ENCODE measurements around the gene OSTN. TPM values are rescaled to one million over a fixed set of nuclear protein-coding genes. Genes with fewer than 3 reads are reported as not detected.

Gene OSTN
- total and polyA plus RNA-seq, 11 donors = 0.27 to 3.7 (median 0.51) TPM; not detected in 7

- no peak for TF ChIP-seq POLR2A (IDR thresholded peaks at IDR 0.05)
- TF ChIP-seq, protein P1, sequence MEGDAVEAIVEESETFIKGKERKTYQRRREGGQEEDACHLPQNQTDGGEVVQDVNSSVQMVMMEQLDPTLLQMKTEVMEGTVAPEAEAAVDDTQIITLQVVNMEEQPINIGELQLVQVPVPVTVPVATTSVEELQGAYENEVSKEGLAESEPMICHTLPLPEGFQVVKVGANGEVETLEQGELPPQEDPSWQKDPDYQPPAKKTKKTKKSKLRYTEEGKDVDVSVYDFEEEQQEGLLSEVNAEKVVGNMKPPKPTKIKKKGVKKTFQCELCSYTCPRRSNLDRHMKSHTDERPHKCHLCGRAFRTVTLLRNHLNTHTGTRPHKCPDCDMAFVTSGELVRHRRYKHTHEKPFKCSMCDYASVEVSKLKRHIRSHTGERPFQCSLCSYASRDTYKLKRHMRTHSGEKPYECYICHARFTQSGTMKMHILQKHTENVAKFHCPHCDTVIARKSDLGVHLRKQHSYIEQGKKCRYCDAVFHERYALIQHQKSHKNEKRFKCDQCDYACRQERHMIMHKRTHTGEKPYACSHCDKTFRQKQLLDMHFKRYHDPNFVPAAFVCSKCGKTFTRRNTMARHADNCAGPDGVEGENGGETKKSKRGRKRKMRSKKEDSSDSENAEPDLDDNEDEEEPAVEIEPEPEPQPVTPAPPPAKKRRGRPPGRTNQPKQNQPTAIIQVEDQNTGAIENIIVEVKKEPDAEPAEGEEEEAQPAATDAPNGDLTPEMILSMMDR (IDR thresholded peaks at IDR 0.05) = no peak
Observed at GRCh38 chr3:191303596-191303995, 104.6 kb downstream of the OSTN start.

DNA sequence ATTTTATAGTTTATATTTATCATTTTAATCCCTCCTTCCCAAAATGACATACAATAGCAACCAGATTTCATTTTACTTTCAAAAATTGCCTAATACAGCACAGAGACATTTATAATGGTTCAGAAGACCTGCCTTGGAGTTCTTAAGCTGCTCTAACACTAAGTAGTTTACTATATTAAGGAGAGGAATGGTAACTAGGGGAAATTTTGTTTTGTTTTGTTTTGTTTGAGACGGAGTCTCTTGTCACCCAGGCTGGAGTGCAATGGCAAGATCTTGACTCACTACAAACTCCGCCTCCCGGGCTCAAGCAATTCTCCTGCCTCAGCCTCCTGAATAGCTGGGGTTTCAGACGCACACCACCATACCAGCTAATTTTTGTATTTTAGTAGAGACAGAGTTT, 107.4 kb downstream of the OSTN start:
- intact Hi-C loops (cut with DNase I) = no loop called here
- Histone ChIP-seq H3K36me3 (no peaks in the 10 kb centered on the region), H3K27me3 (no peaks in the 10 kb centered on the region), H3K4me3 (no peak overlapping the region), H3K27ac (no peak overlapping the region), H3K4me1 (no peaks in the 10 kb centered on the region), H3K9me3 (no peaks in the 10 kb centered on the region)
- DNase-seq (no peak), ATAC-seq (no peak)
- TF ChIP-seq, protein P1 (IDR thresholded peaks at IDR 0.05) = no peak
- no peak for TF ChIP-seq POLR2A (IDR thresholded peaks at IDR 0.05)
- 90 to 95% (median 93%) methylated on average over 4 of the region's 4 CpGs for WGBS, 4 donors

More at GRCh38 chr3:191303596-191303995, 104.6 kb downstream of the OSTN start:
- Histone ChIP-seq H3K4me3 (no peak overlapping the region), H3K4me1 (no peaks in the 10 kb centered on the region), H3K27me3 (no peaks in the 10 kb centered on the region), H3K27ac (no peak overlapping the region), H3K9me3 (no peaks in the 10 kb centered on the region), H3K36me3 (no peaks in the 10 kb centered on the region)
- intact Hi-C loops (cut with DNase I) = no loop called here
- DNase-seq (no peak), ATAC-seq (no peak)
- WGBS, 4 donors = 82 to 89% (median 84%) methylated on average over 3 of the region's 3 CpGs

- DNase-seq (no peak), ATAC-seq (no peak)
- intact Hi-C loops (cut with DNase I) = no loop called here
- Histone ChIP-seq H3K27me3 (no peaks in the 10 kb centered on the region), H3K27ac (no peak overlapping the region), H3K36me3 (no peaks in the 10 kb centered on the region), H3K4me3 (no peak overlapping the region), H3K9me3 (no peaks in the 10 kb centered on the region), H3K4me1 (no peaks in the 10 kb centered on the region)
- WGBS, 4 donors = 79 to 89% (median 85%) methylated on average over 4 of the region's 4 CpGs
- TF ChIP-seq POLR2A (IDR thresholded peaks at IDR 0.05) = no peak
Observed at GRCh38 chr3:191307341-191307740, 108.3 kb downstream of the OSTN start.

- no peaks in the 10 kb centered on the region for H3K27me3 ChIP-seq
- H3K27ac ChIP-seq = no peak overlapping the region
- H3K9me3 ChIP-seq = no peaks in the 10 kb centered on the region
- no peak for DNase-seq
- H3K4me1 ChIP-seq = no peaks in the 10 kb centered on the region
- TF ChIP-seq POLR2A (IDR thresholded peaks at IDR 0.05) = no peak
- TF ChIP-seq, protein P1 (IDR thresholded peaks at IDR 0.05) = no peak
- no peak overlapping the region for H3K4me3 ChIP-seq
- intact Hi-C loops (cut with DNase I) = no loop called here
- WGBS, 4 donors = 92 to 100% (median 95%) methylated on average over 2 of the region's 2 CpGs
- H3K36me3 ChIP-seq = no peaks in the 10 kb centered on the region
- no peak for ATAC-seq
Observed at GRCh38 chr3:191313296-191313695, 114.3 kb downstream of the OSTN start.

DNA sequence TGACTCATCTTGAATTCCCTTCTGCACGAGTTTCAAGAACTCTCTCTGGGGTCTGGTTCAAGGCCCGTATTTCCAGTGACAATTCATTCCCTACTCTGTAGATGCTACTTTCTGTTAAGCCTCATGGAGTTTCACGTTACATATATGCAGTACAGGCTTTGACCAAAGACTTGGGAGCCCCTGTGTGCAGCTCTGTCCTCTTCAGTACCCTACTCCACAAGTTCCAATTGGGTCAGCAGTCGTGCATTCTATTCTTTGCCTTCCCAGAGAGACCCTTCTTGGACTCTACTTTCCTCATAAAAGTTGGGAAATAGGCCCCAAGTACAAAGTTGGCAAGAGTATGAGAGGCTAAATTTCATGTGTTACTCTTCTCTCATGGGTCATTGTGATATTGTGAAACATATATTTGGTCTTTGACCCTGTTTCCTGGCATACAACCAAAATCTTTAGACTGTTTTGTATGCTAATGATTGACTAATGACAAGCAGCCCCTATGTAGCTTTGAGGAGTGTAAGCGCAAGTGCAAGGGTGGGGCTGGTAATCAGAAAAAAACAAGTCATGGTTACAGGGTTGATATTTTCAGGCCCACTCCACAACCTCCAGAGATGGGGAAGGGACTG, 115.2 kb downstream of the OSTN start:
- Histone ChIP-seq H3K27me3 (no peaks in the 10 kb centered on the region), H3K27ac (no peak overlapping the region), H3K4me1 (no peaks in the 10 kb centered on the region), H3K36me3 (no peaks in the 10 kb centered on the region), H3K4me3 (no peak overlapping the region), H3K9me3 (no peaks in the 10 kb centered on the region)
- no peak for ATAC-seq
- WGBS, 4 donors = 83 to 96% (median 91%) methylated on average over 5 of the region's 5 CpGs
- no peak for DNase-seq
- no peak for TF ChIP-seq POLR2A (IDR thresholded peaks at IDR 0.05)
- TF ChIP-seq, protein P1 (IDR thresholded peaks at IDR 0.05) = no peak
- intact Hi-C loops (cut with DNase I) = no loop called here
